Measurements from ENCODE around the gene HNRNPH2.

HNRNPH2 gene

DNA sequence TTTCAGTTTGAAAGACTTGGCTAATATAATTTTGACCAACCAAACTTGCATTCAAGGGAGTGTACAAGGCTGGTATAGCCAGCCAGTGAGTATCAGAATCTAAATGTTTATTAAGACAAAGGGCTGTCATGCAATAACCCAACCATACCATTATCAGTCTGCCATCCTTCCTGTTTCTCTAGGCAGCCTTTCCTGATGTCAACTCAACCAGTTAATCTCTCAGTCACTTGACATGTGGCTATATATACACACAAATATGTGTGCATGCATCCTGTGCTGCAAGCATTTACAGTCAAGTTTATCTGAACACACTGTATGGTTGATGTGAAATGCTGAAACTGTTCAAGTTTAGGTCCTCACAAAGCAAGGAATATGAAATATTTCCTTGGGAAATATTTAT, 39.2 kb upstream of the HNRNPH2 start:
- TF ChIP-seq, protein P1, sequence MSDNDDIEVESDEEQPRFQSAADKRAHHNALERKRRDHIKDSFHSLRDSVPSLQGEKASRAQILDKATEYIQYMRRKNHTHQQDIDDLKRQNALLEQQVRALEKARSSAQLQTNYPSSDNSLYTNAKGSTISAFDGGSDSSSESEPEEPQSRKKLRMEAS (IDR thresholded peaks at IDR 0.05; ENCODE audit: low read depth, low read length), result no peak
- TF ChIP-seq, protein P2, sequence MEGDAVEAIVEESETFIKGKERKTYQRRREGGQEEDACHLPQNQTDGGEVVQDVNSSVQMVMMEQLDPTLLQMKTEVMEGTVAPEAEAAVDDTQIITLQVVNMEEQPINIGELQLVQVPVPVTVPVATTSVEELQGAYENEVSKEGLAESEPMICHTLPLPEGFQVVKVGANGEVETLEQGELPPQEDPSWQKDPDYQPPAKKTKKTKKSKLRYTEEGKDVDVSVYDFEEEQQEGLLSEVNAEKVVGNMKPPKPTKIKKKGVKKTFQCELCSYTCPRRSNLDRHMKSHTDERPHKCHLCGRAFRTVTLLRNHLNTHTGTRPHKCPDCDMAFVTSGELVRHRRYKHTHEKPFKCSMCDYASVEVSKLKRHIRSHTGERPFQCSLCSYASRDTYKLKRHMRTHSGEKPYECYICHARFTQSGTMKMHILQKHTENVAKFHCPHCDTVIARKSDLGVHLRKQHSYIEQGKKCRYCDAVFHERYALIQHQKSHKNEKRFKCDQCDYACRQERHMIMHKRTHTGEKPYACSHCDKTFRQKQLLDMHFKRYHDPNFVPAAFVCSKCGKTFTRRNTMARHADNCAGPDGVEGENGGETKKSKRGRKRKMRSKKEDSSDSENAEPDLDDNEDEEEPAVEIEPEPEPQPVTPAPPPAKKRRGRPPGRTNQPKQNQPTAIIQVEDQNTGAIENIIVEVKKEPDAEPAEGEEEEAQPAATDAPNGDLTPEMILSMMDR (IDR thresholded peaks at IDR 0.05; ENCODE audit: low read depth, low read length), result no peak
- no peak for TF ChIP-seq POLR2A (IDR thresholded peaks at IDR 0.05; ENCODE audit: extremely low read depth, insufficient read length)
- no peak for TF ChIP-seq MYC (IDR thresholded peaks at IDR 0.05; ENCODE audit: low read depth, low read length)
- no peak overlapping the region for H3K4me3 ChIP-seq (ENCODE audit: low read depth, low read length)
- no peak for DNase-seq (ENCODE audit: low read depth)

GRCh38 chrX:101369687-101370086, 38.3 kb upstream of the HNRNPH2 start:
- no peak overlapping the region for H3K4me3 ChIP-seq (ENCODE audit: low read depth, low read length)
- TF ChIP-seq, protein P1 (IDR thresholded peaks at IDR 0.05; ENCODE audit: low read depth, low read length), result no peak
- TF ChIP-seq, protein P2 (IDR thresholded peaks at IDR 0.05; ENCODE audit: low read depth, low read length), result no peak
- TF ChIP-seq MYC (IDR thresholded peaks at IDR 0.05; ENCODE audit: low read depth, low read length), result no peak
- TF ChIP-seq POLR2A (IDR thresholded peaks at IDR 0.05; ENCODE audit: extremely low read depth, insufficient read length), result no peak
- DNase-seq (ENCODE audit: low read depth), result no peak

DNA sequence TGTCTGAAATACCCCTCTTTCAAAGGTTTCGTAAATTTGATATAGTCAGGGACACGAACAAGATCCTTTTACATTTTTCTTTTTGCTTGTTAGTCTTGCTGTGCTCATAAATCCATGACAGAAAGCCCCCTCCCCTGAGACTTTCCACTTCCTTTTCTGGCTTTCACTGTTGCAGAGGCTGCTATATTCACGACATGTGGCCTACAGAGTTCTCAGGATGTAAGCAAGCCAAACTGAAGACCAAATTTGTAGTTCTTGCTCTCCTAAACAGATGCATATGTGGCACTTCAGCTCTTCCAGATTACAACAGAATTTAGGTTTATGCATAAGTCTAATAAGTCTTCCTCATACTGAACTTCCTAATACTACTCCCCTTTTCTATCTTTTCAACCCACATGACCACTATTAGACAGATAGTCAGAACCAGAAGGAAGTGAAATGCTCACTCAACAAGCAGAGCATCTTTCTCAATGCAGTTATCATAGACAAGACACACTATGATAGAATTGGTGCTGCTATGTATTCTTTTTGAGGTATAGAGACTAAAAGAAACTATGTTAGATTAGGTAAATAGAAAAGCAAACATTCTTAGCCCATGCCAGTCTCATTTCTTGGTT, 37.0 kb upstream of the HNRNPH2 start:
- TF ChIP-seq MYC (IDR thresholded peaks at IDR 0.05; ENCODE audit: low read depth, low read length) (no peak), POLR2A (IDR thresholded peaks at IDR 0.05; ENCODE audit: extremely low read depth, insufficient read length) (no peak)
- TF ChIP-seq, protein P1 (IDR thresholded peaks at IDR 0.05; ENCODE audit: low read depth, low read length), result no peak
- TF ChIP-seq, protein P2 (IDR thresholded peaks at IDR 0.05; ENCODE audit: low read depth, low read length), result no peak
- H3K4me3 ChIP-seq (ENCODE audit: low read depth, low read length), result no peak overlapping the region
- peak; percentile 53 for DNase-seq (ENCODE audit: low read depth)

DNA sequence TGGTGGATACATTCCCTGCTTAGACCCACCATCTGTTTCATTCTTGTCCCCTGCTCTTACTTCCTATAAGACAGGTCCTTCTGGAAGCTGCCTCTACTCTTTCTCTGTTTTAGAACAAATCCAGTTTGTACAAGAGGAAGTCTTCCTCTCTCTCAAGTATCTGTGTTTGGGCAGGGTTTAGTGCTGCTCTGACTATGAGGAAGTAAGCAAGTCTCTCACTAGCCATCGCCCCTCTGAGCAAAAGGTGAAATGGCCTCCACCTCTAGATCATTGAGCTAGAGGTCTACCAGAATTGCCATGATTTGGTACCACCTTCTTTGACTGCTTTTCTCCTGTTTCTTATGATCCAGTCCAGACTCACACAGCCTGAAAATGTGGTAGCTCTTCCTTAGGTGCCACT, 30.5 kb upstream of the HNRNPH2 start:
- no peak for DNase-seq (ENCODE audit: low read depth)
- no peak overlapping the region for H3K4me3 ChIP-seq (ENCODE audit: low read depth, low read length)
- TF ChIP-seq, protein P2 (IDR thresholded peaks at IDR 0.05; ENCODE audit: low read depth, low read length), result no peak
- no peak for TF ChIP-seq MYC (IDR thresholded peaks at IDR 0.05; ENCODE audit: low read depth, low read length)
- TF ChIP-seq, protein P1 (IDR thresholded peaks at IDR 0.05; ENCODE audit: low read depth, low read length), result no peak
- no peak for TF ChIP-seq POLR2A (IDR thresholded peaks at IDR 0.05; ENCODE audit: extremely low read depth, insufficient read length)

- H3K4me3 ChIP-seq (ENCODE audit: low read depth, low read length), result peak overlapping the region; percentile 49
- TF ChIP-seq POLR2A (IDR thresholded peaks at IDR 0.05; ENCODE audit: extremely low read depth, insufficient read length), result no peak
- TF ChIP-seq, protein P1 (IDR thresholded peaks at IDR 0.05; ENCODE audit: low read depth, low read length), result peak; percentile 61
- peak; percentile 51 for DNase-seq (ENCODE audit: low read depth)
These were observed 24.3 kb upstream of the HNRNPH2 start for GRCh38 chrX:101383679-101384205.

DNA sequence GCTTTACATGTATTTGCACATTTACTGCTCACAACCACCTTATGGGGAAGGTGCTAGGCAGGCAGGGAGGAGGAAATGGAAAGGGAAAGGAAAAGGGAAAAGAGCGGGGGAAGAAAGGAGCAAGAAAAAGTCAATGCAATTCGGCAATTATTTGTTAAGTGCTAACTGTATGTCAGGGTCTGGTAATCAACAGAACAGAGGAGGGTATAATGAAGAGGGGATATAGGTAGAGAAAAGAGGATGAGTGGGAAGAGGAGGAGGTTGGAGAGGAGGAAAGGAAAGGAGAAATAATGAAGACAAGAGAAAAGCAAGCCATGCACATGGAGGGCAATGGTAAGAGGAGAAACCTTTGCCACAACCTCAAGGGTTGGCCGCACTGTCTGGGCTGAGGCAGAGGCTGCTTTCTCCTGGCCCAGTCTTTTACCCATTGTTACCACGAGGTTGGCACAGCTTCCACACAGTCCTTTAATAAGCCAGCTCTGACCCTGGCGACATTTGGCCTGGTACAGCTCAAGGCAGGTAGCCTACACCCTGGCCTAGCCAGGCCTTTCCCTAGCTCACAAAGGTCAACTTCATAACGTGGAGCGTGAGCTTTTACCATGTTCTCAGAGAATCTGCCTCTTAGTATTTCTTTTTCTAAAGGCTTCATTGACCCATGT, 22.9 kb upstream of the HNRNPH2 start:
- TF ChIP-seq, protein P2 (IDR thresholded peaks at IDR 0.05; ENCODE audit: low read depth, low read length), result no peak
- TF ChIP-seq, protein P1 (IDR thresholded peaks at IDR 0.05; ENCODE audit: low read depth, low read length), result no peak; the same call in 1 of the 2 replicates
- TF ChIP-seq MYC (IDR thresholded peaks at IDR 0.05; ENCODE audit: low read depth, low read length), result no peak
- TF ChIP-seq POLR2A (IDR thresholded peaks at IDR 0.05; ENCODE audit: extremely low read depth, insufficient read length), result no peak
- peak; percentile 26 for DNase-seq (ENCODE audit: low read depth)
- peak overlapping the region; percentile 92 for H3K4me3 ChIP-seq (ENCODE audit: low read depth, low read length)
